NCI-H1048 (cell line): ENCODE measurements around the gene S100A13.

Experiments
- DNase-seq: peaks from one replicate; lab custom pipeline; 2025; lab: John Stamatoyannopoulos, UW

The S100A13 gene

DNA sequence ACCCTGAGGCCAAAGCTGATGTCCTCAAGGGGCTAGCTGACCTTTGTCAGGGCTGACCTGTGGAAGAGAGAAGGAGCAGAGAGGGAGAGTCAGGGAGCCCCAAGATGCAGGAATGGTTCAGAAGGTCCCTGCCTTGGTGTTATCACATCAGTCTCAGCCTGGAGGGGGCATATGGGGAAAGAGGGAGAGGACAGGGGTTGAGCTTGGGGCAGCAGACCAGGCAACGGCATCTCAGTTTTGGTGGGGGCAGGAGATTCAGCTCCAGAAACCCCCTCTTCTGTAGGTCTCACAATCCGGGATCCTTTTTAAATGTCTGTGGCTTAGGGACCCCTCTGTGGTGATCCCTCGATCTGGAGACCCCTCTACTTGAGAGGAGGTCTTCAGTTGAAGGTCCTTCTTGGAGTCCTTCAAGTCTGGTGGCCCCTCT is 815 bp downstream of the S100A13 start:
- no peak for DNase-seq

DNA sequence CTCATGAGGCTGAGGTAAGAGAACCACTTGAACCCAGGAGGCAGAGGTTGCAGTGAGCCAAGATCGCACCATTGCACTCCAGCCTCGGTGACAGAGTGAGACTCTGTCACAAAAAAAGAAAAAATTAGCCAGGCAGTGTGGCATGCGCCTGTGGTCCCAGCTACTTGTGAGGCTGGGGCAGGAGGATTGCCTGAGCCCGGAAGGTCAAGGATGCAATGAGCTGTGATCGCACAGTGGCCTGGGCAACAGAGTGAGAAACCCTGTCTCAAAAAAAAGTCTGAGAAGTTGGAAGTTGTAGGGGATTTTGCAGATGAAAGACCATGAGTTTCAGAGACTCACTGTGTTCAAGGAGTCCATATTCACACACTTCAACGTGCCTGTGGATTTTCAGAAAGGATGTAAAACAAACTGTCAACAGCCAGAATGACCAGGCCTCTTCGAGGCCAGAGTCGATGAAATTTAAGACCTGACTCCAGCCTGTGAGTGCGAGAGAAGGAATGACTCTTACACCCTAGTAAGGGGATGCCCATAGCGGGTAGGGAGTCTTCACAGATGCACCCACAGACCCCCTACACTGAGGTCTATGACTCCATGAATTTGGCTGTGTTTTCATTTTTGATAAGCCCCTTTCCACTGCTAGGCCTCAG is 2.2 kb downstream of the S100A13 start:
- DNase-seq, result no peak

- DNase-seq, result no peak
Observed at GRCh38 chr1:153623101-153623500, 4.2 kb downstream of the S100A13 start.

GRCh38 chr1:153619171-153619570 is 8.1 kb downstream of the S100A13 start:
- DNase-seq, result no peak

DNA sequence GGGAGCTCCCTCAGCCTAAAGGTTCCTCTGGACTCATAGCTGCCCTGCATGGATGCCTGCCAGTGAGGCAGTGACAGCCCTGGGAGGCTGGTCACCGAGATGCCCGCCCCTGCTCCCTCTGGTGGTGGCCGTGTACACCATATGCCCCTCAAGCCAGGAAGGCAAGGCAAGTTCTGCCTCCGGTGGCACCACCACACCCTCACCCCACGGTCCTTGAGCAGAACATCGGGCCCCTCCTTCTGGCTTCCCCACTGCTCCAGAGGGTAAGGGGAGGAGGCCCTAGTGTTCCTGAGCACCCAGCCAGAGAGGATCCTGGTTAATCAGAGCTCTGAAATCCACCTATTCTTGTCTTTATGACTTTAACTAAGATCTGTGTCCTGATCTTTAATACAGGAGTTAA is 9.6 kb downstream of the S100A13 start:
- no peak for DNase-seq

- DNase-seq, result no peak
Observed at GRCh38 chr1:153616917-153617311, 10.4 kb downstream of the S100A13 start.

GRCh38 chr1:153616144-153616916 is 11.0 kb downstream of the S100A13 start, which contains the start of gene S100A14:
S100A14 (minus strand) TSS chr1:153616325; CDS start chr1:153615858, 467 bp downstream.
- DNase-seq, result no peak

GRCh38 chr1:153615406-153615805 is 11.9 kb downstream of the S100A13 start:
- no peak for DNase-seq

DNA sequence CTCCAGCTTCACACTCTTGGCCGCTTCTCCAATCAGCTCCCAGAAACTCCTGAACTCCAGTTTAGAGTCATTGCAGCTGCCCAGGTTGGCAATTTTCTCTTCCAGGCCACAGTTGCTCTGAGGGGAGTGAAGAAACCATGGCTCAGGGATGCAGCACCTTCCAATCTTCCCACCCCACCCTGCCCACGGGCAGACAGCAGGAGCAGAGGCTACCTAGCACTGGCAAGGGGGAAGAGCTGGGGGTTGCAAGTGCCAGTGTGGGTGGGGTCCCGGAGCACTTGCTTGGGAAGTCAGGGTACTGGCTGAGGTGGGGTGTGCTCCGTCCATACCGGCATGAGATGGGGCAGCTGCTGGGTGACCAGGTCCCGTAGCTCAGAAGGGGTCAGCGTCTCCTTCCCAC is 12.4 kb downstream of the S100A13 start:
- no peak for DNase-seq

DNA sequence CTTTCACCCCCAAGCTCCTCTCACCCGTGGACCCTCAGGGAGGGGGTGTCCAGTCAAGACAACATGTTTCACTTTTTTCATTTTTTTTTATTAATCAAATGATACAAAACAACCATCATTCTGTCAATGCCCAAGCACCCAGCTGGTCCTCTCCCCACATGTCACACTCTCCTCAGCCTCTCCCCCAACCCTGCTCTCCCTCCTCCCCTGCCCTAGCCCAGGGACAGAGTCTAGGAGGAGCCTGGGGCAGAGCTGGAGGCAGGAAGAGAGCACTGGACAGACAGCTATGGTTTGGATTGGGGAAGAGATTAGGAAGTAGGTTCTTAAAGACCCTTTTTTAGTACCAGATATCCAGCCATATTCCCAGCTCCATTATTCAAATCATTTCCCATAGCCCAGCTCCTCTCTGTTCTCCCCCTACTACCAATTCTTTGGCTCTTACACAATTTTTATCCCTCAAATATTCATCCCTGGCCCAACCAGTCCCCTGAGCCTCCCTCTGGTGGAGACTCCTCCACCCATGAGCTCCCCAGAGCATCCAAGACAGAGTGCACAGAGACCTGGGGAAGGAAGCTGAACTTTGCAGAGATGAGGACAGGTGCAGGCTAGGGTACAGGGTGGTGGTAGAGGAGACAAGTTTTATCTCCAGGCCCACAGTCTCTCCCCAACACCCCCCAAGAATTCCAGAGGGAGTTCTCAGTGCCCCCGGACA is 13.0 kb downstream of the S100A13 start:
- DNase-seq, result no peak

- DNase-seq, result no peak
Observed at GRCh38 chr1:153613406-153613805, 13.9 kb downstream of the S100A13 start.

- DNase-seq, result no peak
Observed at GRCh38 chr1:153612755-153613331, 14.5 kb downstream of the S100A13 start, which contains the start of gene S100A16. S100A16 (minus strand) TSS chr1:153613137; CDS start chr1:153608151, 4,986 bp downstream.

DNA sequence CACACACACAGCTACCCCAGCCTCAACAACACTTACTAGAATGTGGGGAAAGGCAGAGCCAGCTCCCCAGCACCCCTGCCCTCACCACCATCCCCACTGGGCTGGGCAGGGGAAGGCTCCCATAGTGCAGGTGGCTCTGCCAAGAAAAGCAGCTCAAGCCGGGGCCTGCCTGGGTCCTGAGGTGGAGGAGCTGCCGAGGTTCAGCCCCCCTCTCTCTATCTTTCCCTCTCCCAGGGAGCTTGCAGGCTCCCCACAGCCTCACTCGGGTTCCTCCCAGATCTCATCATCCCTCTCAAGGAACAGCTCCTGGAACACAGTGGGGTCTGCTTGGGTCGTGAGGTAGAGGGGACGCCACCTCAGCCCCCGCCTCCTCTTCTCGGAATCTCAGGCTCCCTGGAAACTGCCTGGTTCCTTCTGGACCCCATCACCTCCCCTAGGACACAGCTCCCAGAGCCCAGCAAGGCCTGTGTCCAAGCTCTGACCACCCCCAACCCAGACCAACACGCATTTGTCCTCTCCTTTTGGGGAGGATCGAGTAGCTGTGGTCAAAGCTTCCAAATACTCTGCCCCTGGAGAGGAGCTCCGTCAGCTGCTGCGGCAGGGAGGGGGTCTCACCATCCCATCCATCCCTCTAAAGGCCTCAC is 15.1 kb downstream of the S100A13 start:
- DNase-seq, result no peak

DNA sequence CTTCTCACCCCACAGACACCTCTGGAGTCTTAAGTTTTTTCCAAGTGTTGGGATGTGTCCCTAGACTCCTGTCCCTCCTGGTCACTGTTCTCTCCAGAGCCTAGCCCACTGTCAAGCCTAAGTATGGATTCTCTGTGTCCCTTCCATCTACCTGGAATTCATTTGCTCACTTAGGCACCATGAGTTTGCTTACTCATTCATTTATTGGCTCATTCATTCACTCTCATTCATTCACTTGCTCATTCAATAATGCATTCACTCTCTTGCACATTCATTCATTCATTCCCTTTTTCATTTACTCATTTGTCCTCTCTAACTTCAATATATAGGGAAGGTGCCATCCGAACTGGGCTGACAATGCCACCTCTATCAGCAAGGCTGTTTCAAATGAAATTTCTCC is 15.9 kb downstream of the S100A13 start:
- no peak for DNase-seq

DNA sequence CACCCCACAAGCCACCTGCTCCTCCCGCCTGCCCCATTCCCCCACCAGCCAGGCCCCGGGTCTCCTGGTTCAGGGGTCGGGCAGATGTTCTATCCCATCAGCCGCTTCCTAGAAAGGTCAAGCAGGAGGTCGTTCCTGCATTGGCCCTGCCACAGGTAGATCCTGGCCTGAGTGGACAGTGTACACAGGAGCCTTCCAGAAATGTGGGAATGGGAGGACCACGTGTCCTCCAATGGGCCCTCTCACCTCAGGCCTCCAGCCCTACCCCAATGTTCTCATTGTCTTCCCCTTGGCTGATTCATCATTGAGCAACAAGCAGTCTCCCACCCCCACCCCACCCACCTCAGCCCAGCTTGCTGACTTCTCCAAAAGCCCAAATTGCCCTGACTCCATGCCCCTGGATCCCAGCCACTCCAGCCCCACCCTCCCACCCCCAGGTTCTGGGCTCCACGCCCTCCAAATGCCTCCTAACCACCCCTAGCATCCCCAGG is 16.4 kb downstream of the S100A13 start:
- DNase-seq, result no peak

- DNase-seq, result no peak
Observed at GRCh38 chr1:153610334-153610733, 17.0 kb downstream of the S100A13 start.

DNA sequence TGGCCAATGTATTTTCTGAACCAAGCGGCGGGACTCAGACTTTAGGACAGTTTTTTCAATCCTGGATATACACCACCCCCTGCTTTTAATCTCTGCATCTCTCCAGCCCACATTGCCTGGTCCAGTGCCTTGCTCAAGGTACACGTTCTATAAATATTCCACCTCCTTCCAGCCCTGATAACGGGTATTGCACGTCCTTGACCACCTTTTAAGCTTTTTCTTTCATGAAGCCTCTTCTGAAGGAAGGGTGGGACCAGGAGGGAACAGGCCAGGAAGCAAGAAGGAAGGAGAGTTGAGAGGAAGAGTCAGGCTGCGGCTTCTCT is 17.8 kb downstream of the S100A13 start:
- no peak for DNase-seq

GRCh38 chr1:153608742-153609584 is 18.3 kb downstream of the S100A13 start:
- DNase-seq, result no peak

DNA sequence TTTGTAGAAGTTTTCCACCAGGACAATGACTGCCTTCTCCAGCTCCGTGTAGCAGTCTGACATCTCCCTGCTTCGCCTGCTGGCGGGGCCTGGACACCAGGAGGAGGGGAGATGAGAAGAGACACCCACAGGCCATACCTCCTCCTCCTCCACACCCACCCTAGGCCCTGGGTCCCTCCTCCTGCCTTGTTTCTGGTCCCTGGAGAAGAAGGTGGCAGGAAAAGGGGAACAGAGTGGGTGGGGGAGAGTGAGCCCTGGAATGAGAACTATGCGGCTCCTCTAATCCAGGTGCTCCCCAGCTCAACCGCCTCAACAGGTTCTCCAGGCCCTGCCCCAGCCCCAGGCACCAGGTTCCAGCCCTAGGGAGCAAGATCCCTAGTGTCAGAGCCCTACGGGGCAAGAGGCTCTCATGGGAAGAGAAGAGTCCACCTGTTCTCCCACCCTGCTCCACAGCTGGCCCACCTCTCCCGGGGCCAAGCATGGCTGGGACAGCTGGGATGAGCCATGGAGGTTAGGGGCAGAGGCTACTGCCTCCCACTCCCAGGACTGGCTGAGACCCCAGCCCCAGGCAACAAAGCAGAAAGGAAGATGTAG is 19.1 kb downstream of the S100A13 start:
- DNase-seq, result no peak

- DNase-seq, result no peak
Observed at GRCh38 chr1:153607381-153607780, 19.9 kb downstream of the S100A13 start.

DNA sequence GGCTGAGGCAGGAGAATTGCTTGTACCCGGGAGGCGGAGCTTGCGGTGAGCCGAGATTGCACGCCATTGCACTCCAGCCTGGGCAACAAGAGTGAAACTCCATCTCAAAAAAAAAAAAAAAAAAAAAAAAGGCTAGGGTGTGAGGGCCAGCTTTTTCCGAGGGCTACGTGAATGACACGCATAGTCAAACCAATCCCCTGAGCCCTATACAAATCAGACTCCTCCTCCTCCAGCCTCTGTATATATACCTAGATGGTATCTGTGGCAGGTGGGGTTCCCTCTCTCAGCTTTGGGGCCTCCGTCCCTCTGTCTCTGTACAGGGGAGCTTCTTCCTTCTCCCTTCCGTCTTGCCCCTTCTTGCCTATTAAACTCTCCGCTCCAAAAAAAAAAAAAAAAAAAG is 21.1 kb downstream of the S100A13 start:
- DNase-seq, result no peak
